Right lobe of liver (tissue), 6 donors: ENCODE measurements around the gene SEMA5B. TPM values are rescaled to one million over a fixed set of nuclear protein-coding genes. Genes with fewer than 3 reads are reported as not detected.

Source experiments
- ATAC-seq, 4 donors: fragments of 200-7000 bp; cut with Tn5 transposase; one replicate each; pipeline ENCODE4 v1.9.1; 2020; ENCODE audit warnings: mild to moderate bottlenecking in 4 of 4, moderate library complexity in 4 of 4
- DNase-seq, 3 donors: peaks; one replicate each; pipeline ENCODE4 v3.0.0-alpha.2; 2020
- H3K27ac ChIP-seq, 3 donors: fragments of 200-600 bp; one replicate each; pipeline ENCODE4 v1.8.0; 2022
- H3K27me3 ChIP-seq, 2 donors: fragments of 200-600 bp; one replicate each; pipeline ENCODE4 v1.8.0; 2022
- H3K36me3 ChIP-seq, 4 donors: fragments of 200-600 bp; sonication (generic) in 1 of 4; one replicate each; pipeline versions ENCODE4 v1.5.1 to v1.8.0; 2017 to 2022; ENCODE audit warnings: control low read depth in 1 of 4
- H3K4me1 ChIP-seq, 4 donors: fragments of 200-600 bp; sonication (generic) in 1 of 4; one replicate each; pipeline versions ENCODE4 v1.5.1 to v1.8.0; 2017 to 2022; ENCODE audit warnings: control low read depth in 1 of 4
- H3K4me3 ChIP-seq, 3 donors: fragments of 200-600 bp; one replicate each; pipeline ENCODE4 v1.8.0; 2022
- H3K9me3 ChIP-seq, 4 donors: fragments of 200-600 bp; sonication (generic) in 1 of 4; one replicate each; pipeline versions ENCODE4 v1.5.1 to v1.8.0; 2017 to 2022; ENCODE audit warnings: control low read depth in 1 of 4
- POLR2A ChIP-seq: fragments of 450-650 bp; IDR thresholded peaks from one replicate; pipeline ENCODE4 v1.6.1; 2017; ENCODE audit warnings: antibody characterized with exemption, mild to moderate bottlenecking
- WGBS: methylation state at CpG from one replicate; pipeline ENCODE4 v1.1.6; 2018; ENCODE audit warnings: low coverage, low lambda C conversion rate; ENCODE audit not compliant: insufficient coverage; ENCODE audit errors: missing lambda C conversion rate; 5-methylcytosine and 5-hydroxymethylcytosine counted together
- intact Hi-C, 2 donors: fragments of 100-400 bp; cut with DNase I; formaldehyde crosslinking; loops; one replicate each; pipeline versions ENCODE4 v1.11.2 to v1.14.1; 2022
- total RNA-seq, 6 experiments: library from RNA; depleted of rRNA in 2 of 6; stranded (reverse); fragments of >200 nt in 2 of 6; fragmentation: NEBNext Ultra II Directional in 3 of 6; extraction: Animal tissue kit (Norgen Biotek cat#: 25700) in 3 of 6; gene quantifications; one replicate each; pipeline versions ENCODE4 v1.1.0 to v1.2.4, GENCODE V29; 2016 to 2023
- TF ChIP-seq, protein P1 (sequence below), 4 donors: fragments of 200-600 bp in 3 of 4; fragments of 450-650 bp in 1 of 4; IDR thresholded peaks; one replicate each; pipeline versions ENCODE4 v1.5.1 to v1.8.0; 2016 to 2022; ENCODE audit warnings: antibody characterized with exemption in 4 of 4, mild to moderate bottlenecking in 2 of 4
- donor health status: DM: no; HTN: yes; CAD: no.
- donor health status: DM: no; HTN: no; CAD: no.
- donor health status: DM: no; HTN: no; CAD: no.
- donor health status: DM: no; HTN: yes; CAD: no.
- donor health status: DM: no; HTN: yes; CAD: no.

Gene SEMA5B
- total RNA-seq, 6 experiments from 2014 or later = 0.12 to 0.65 (median 0.25) TPM

GRCh38 chr3:122945230-122945629 lies 82.3 kb downstream of the SEMA5B start:
- no peak for ATAC-seq
- Histone ChIP-seq H3K4me3 (no peak overlapping the region), H3K36me3 (no peaks in the 10 kb centered on the region), H3K4me1 (peaks cover 0 to 4% (median 0%) of the 10 kb centered on the region in 4 donors), H3K9me3 (no peaks in the 10 kb centered on the region), H3K27me3 (no peaks in the 10 kb centered on the region), H3K27ac (no peak overlapping the region)
- intact Hi-C loops = loop anchor here (5.0 to 10.0 kb wide), 4 partner anchors 70 to 320 kb away; partner anchors contain the start of gene SEMA5B (in 1 of the 2)
- WGBS = 100% methylated on average over 2 of the region's 2 CpGs
- TF ChIP-seq POLR2A = no peak
- TF ChIP-seq, protein P1, sequence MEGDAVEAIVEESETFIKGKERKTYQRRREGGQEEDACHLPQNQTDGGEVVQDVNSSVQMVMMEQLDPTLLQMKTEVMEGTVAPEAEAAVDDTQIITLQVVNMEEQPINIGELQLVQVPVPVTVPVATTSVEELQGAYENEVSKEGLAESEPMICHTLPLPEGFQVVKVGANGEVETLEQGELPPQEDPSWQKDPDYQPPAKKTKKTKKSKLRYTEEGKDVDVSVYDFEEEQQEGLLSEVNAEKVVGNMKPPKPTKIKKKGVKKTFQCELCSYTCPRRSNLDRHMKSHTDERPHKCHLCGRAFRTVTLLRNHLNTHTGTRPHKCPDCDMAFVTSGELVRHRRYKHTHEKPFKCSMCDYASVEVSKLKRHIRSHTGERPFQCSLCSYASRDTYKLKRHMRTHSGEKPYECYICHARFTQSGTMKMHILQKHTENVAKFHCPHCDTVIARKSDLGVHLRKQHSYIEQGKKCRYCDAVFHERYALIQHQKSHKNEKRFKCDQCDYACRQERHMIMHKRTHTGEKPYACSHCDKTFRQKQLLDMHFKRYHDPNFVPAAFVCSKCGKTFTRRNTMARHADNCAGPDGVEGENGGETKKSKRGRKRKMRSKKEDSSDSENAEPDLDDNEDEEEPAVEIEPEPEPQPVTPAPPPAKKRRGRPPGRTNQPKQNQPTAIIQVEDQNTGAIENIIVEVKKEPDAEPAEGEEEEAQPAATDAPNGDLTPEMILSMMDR (IDR thresholded peaks at IDR 0.05) = no peak
- no peak for DNase-seq

DNA sequence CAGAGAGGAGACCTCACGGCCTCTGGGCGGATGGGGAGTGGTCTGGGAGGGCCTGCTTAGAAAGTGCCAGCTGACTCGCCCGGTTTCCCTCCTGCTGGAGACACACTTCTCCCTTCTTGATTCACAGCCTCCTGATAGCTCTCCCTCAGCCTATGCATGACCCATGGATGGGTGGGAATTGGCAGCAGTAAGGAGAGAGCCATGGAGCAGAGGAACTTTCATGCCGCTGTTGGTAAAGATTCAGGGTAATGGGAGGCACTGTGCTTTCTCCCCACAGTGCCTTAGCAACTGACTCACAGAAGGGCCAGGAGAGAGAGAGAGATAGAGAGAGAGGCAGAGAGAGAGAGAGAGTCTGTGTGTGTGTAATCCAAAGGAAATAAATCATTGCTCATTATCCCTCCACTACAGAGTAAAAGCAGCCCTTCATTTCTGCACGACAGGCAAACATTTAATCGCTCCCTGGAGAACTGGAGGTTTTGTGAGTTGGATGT lies 82.8 kb downstream of the SEMA5B start:
- Histone ChIP-seq H3K27ac (no peak overlapping the region), H3K27me3 (no peaks in the 10 kb centered on the region), H3K36me3 (no peaks in the 10 kb centered on the region), H3K4me1 (peaks cover 0 to 4% (median 0%) of the 10 kb centered on the region in 4 donors), H3K4me3 (no peak overlapping the region), H3K9me3 (no peaks in the 10 kb centered on the region)
- DNase-seq = no peak
- ATAC-seq = no peak
- TF ChIP-seq POLR2A = no peak
- TF ChIP-seq, protein P1 (IDR thresholded peaks at IDR 0.05) = no peak
- intact Hi-C loops = loop anchor here (5.0 to 10.0 kb wide), 4 partner anchors 70 to 320 kb away; partner anchors contain the start of gene SEMA5B (in 1 of the 2)
- 92% methylated on average over 6 of the region's 7 CpGs for WGBS

- 92% methylated on average over 3 of the region's 3 CpGs for WGBS
- TF ChIP-seq POLR2A = no peak
- TF ChIP-seq, protein P1 (IDR thresholded peaks at IDR 0.05) = no peak
- no peak overlapping the region for H3K27ac ChIP-seq
- no peaks in the 10 kb centered on the region for H3K9me3 ChIP-seq
- H3K36me3 ChIP-seq = no peaks in the 10 kb centered on the region
- no peaks in the 10 kb centered on the region for H3K27me3 ChIP-seq
- DNase-seq = no peak
- no peak overlapping the region for H3K4me3 ChIP-seq
- intact Hi-C loops = loop anchor here (10.0 kb wide), 3 partner anchors 71 to 321 kb away; no protein-coding TSS in a partner anchor
- no peak for ATAC-seq
- H3K4me1 ChIP-seq = peaks cover 0 to 4% (median 0%) of the 10 kb centered on the region in 4 donors
Measured at GRCh38 chr3:122943828-122944190, 83.8 kb downstream of the SEMA5B start.

DNA sequence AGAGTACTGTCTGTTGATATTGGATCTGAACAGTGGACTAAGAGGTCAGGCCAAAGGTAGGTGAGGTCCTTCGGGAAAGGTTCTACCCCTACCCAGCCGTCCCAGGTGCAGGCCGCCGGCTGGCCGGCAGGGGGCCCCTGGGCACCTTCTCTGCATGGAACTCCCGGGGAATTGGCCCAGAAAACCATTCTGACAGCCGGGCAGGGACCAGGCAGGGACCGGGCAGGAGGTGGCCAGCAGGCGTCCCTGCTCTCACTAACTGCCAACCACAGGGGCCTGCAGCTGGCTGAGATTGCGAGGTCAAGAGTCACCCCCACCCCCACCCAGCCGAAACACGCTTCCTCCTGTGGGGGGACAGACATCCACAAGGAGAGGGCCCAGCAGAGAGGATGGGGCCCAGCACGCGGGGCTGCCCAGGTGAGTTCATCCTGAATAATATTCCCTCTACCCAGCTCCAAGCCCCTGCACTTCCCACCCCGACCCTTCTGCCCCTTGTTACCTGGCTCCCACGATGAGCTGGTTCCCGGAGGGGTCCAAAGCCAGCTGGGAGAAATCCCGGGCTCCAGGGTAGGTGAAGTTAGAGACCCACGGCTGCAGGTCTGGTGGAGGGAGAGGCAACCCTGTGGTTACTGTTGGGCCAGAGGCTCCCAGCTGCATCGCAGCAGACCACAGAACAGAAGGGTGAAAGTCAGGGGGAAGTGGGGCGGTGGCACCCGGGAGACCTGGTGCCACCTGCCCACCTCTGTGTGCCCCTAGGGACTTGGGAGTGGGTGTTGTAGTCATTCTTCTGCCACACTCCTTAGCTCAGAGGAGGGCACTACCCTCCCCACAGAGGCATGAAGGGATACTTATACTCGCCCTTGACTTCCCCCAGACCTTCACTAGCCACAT lies 84.4 kb downstream of the SEMA5B start:
- peak; percentile 82 to 89 (median 89) for DNase-seq
- Histone ChIP-seq H3K36me3 (no peaks in the 10 kb centered on the region), H3K4me1 (peaks cover 0 to 4% (median 0%) of the 10 kb centered on the region in 4 donors), H3K9me3 (no peaks in the 10 kb centered on the region), H3K4me3 (no peak overlapping the region), H3K27me3 (no peaks in the 10 kb centered on the region), H3K27ac (no peak overlapping the region)
- peak; percentile 98 to 99 (median 98) for ATAC-seq
- WGBS = 28% methylated on average over 11 of the region's 23 CpGs
- TF ChIP-seq POLR2A = no peak
- TF ChIP-seq, protein P1 (IDR thresholded peaks at IDR 0.05) = peak; percentile 91 to 98 (median 94)
- intact Hi-C loops = loop anchor here (10.0 kb wide), 3 partner anchors 72 to 322 kb away; no protein-coding TSS in a partner anchor
